ENCODE results near the gene LTB.

The LTB gene

DNA sequence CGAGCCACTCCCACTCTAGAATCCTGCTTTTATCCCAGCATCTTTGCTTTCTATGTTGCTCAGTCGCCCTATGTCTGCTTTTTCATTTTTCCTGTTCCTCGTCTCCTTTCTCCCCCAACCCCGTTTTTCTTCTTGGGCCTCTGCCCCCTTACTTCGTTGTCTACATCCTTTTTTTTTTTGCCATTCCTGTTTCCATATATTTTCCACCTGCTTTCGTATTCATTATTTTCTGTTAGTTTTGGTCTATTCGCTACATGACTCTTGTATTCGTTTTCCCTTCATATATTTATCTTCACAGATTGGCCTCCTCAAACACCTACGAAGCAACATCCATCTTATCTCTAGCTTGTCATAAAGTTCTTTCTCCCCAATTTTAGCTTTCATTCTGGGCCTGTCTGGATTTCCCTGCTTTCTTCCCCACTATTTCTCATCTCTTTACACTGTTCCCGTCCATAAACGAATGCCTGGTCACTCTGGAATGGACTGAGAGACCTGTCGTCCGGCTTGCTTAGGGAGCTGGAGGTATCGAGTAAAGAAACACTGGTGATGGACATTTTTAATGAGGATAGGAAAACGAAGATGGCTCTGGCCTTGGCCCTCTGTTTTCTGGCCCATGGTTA is 39.2 kb upstream of the LTB start:
- DNase-seq (ENCODE audit: low read depth in 1 of 2, low spot score in 1 of 2), result no peak
- no peaks in the 10 kb centered on the region for H3K27me3 ChIP-seq (ENCODE audit: insufficient read depth, poor library complexity, severe bottlenecking)
- TF ChIP-seq, protein P1, sequence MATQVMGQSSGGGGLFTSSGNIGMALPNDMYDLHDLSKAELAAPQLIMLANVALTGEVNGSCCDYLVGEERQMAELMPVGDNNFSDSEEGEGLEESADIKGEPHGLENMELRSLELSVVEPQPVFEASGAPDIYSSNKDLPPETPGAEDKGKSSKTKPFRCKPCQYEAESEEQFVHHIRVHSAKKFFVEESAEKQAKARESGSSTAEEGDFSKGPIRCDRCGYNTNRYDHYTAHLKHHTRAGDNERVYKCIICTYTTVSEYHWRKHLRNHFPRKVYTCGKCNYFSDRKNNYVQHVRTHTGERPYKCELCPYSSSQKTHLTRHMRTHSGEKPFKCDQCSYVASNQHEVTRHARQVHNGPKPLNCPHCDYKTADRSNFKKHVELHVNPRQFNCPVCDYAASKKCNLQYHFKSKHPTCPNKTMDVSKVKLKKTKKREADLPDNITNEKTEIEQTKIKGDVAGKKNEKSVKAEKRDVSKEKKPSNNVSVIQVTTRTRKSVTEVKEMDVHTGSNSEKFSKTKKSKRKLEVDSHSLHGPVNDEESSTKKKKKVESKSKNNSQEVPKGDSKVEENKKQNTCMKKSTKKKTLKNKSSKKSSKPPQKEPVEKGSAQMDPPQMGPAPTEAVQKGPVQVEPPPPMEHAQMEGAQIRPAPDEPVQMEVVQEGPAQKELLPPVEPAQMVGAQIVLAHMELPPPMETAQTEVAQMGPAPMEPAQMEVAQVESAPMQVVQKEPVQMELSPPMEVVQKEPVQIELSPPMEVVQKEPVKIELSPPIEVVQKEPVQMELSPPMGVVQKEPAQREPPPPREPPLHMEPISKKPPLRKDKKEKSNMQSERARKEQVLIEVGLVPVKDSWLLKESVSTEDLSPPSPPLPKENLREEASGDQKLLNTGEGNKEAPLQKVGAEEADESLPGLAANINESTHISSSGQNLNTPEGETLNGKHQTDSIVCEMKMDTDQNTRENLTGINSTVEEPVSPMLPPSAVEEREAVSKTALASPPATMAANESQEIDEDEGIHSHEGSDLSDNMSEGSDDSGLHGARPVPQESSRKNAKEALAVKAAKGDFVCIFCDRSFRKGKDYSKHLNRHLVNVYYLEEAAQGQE (IDR thresholded peaks at IDR 0.05; ENCODE audit: insufficient replicate concordance, low read depth), result no peak
- TF ChIP-seq, protein P2, sequence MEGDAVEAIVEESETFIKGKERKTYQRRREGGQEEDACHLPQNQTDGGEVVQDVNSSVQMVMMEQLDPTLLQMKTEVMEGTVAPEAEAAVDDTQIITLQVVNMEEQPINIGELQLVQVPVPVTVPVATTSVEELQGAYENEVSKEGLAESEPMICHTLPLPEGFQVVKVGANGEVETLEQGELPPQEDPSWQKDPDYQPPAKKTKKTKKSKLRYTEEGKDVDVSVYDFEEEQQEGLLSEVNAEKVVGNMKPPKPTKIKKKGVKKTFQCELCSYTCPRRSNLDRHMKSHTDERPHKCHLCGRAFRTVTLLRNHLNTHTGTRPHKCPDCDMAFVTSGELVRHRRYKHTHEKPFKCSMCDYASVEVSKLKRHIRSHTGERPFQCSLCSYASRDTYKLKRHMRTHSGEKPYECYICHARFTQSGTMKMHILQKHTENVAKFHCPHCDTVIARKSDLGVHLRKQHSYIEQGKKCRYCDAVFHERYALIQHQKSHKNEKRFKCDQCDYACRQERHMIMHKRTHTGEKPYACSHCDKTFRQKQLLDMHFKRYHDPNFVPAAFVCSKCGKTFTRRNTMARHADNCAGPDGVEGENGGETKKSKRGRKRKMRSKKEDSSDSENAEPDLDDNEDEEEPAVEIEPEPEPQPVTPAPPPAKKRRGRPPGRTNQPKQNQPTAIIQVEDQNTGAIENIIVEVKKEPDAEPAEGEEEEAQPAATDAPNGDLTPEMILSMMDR (IDR thresholded peaks at IDR 0.05; ENCODE audit: insufficient read depth, low read length), result no peak
- no peak for TF ChIP-seq GABPA (IDR thresholded peaks at IDR 0.05; ENCODE audit: low read depth)
- TF ChIP-seq POLR2AphosphoS5 (IDR thresholded peaks at IDR 0.05; ENCODE audit: low read depth), result no peak
- TF ChIP-seq SPI1 (IDR thresholded peaks at IDR 0.05; ENCODE audit: borderline replicate concordance, low read depth), result no peak

DNA sequence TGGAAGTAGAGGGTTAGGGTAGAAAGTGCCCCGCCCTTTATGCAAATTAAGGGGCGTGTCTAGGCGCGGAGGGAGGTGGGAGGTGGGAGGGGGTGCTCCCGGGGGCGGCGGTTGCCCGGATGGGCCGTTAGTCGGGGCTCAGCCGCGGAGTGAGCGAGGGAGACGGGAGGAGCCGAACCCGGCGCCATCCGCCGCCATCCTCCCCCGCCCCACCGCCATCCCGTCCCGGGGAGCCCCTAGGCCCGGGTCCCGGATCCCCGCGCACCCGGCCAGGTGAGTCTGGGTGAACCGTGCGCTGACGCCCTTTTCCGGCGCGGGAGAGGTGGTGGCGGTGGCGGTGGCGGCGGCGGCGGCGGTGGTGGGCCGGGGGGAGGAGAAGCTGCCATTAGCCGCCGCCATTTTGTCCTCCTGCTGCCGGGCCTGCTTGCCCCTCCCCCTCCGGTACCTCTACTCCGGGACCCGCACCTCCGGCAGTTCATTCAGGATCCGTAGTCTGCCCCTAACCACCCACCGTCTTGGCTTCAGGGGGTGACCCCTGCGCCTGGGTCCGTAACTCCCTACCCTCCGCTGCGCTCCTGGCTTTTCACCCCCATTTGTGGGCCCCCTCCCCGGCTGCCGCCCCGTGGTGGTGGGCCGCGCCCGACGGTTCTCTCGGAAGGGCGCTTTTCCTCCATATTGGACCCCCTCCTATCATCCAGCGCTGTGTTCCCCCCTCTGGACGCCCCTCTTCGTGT is 38.5 kb upstream of the LTB start, which contains the start of gene PRRC2A:
Gene PRRC2A, plus strand, starts transcription at position 130 of the 734 bp plus-strand sequence. CDS start 2,075 bp downstream, outside the sequence.
- peak; percentile 74 to 76 for DNase-seq (ENCODE audit: low read depth in 1 of 2, low spot score in 1 of 2)
- TF ChIP-seq GABPA (IDR thresholded peaks at IDR 0.05; ENCODE audit: low read depth), result no peak
- TF ChIP-seq, protein P1 (IDR thresholded peaks at IDR 0.05; ENCODE audit: insufficient replicate concordance, low read depth), result peak; percentile 71
- Histone ChIP-seq H3K4me3 (replicated peaks; ENCODE audit: insufficient read depth, low read length) (peak within 1 kb of the TSS; percentile 83), H3K27ac (replicated peaks) (peak within 1 kb of the TSS; percentile 97), H3K27me3 (ENCODE audit: insufficient read depth, poor library complexity, severe bottlenecking) (no peaks in the 10 kb centered on the region)

More for the DNA sequence above, 39.2 kb upstream of the LTB start:
- Histone ChIP-seq H3K27ac (replicated peaks) (peak overlapping the region; percentile 97), H3K4me3 (replicated peaks; ENCODE audit: insufficient read depth, low read length) (peak overlapping the region; percentile 83)

DNA sequence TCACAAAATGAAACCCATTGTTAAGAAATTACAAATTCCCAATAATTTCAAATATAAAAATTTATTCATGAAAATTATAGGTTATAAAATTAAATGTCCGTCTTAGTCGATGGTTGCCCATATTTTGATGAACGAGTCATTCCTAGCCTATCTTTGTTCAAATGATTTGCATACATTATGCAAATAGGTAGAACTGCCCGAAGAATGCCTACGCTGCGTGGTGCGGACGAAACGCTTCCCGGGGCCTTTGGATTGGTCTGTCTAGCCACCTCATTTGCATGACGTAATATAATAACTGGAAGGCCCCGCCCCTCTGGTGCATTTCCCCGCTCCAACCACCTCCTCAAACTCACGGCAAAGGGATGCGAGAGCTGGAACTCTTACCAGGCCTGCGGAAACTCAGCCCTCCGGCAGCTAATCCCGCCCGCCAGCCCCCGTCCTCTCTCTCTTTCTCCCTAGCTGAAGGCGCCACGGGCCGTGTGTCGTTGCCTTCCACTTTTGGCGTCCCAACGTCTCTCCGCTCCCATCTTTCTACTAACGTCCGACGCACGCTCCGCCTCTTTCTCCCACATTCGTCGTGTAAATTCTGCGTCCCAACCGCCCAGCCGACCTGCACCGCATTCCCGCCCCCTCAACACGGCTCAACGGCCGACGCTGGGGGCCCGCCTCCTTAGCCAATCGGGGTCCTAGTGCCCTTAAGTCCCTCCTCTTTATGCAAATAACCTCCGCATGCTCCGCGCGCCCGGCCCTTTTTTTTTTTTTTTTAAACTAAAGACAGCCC is 37.8 kb upstream of the LTB start:
- Histone ChIP-seq H3K27me3 (ENCODE audit: insufficient read depth, poor library complexity, severe bottlenecking) (no peaks in the 10 kb centered on the region), H3K4me3 (replicated peaks; ENCODE audit: insufficient read depth, low read length) (peak overlapping the region; percentile 49), H3K27ac (replicated peaks) (peak overlapping the region; percentile 96)
- DNase-seq (ENCODE audit: low read depth in 1 of 2, low spot score in 1 of 2), result peak; percentile 98 to 99
- TF ChIP-seq POLR2AphosphoS5 (IDR thresholded peaks at IDR 0.05; ENCODE audit: low read depth), result peak; percentile 91
- TF ChIP-seq GABPA (IDR thresholded peaks at IDR 0.05; ENCODE audit: low read depth), result no peak
- TF ChIP-seq, protein P1 (IDR thresholded peaks at IDR 0.05; ENCODE audit: insufficient replicate concordance, low read depth), result peak; percentile 46
